Endodermal cell (in vitro differentiated cells): ENCODE results near the gene ACO1. TPM values are rescaled to one million over a fixed set of nuclear protein-coding genes. Genes with fewer than 3 reads are reported as not detected.

Source experiments
- DNase-seq: peaks from one replicate; pipeline ENCODE4 v3.0.0-alpha.2; 2017
- H3K27ac ChIP-seq: 2 replicates; pipeline ENCODE4 v1.5.1; 2013; ENCODE audit warnings: mild to moderate bottlenecking, low read depth, low read length, moderate library complexity
- H3K27me3 ChIP-seq: 2 replicates; pipeline ENCODE4 v1.6.1; 2013; ENCODE audit warnings: mild to moderate bottlenecking, low read length, moderate library complexity; ENCODE audit not compliant: insufficient read depth, control insufficient read depth, poor library complexity, severe bottlenecking
- H3K36me3 ChIP-seq: 2 replicates; pipeline ENCODE4 v1.7.0; 2013; ENCODE audit warnings: mild to moderate bottlenecking, low read length, moderate library complexity; ENCODE audit not compliant: control insufficient read depth, insufficient read depth
- H3K4me1 ChIP-seq: one replicate; pipeline ENCODE4 v1.7.0; 2013; ENCODE audit warnings: low read length; ENCODE audit not compliant: control insufficient read depth, insufficient read depth
- H3K4me3 ChIP-seq: 2 replicates; pipeline ENCODE4 v1.5.1; 2013; ENCODE audit warnings: mild to moderate bottlenecking, low read length, moderate library complexity
- H3K9ac ChIP-seq: 2 replicates; pipeline ENCODE4 v1.6.1; 2013; ENCODE audit warnings: mild to moderate bottlenecking, low read length, moderate library complexity; ENCODE audit not compliant: poor library complexity, severe bottlenecking; ENCODE audit errors: extremely low read depth
- H3K9me3 ChIP-seq: 2 replicates; pipeline ENCODE4 v1.6.1; 2013; ENCODE audit warnings: mild to moderate bottlenecking, low read length, moderate library complexity; ENCODE audit not compliant: control insufficient read depth
- H3K27ac Mint-ChIP-seq: 2 replicates; pipeline ENCODE4 v1.8.0; 2020; ENCODE audit warnings: mixed read lengths
- H3K27me3 Mint-ChIP-seq: 2 replicates; pipeline ENCODE4 v1.8.0; 2021; ENCODE audit warnings: mild to moderate bottlenecking, mixed read lengths; ENCODE audit not compliant: insufficient read depth
- H3K36me3 Mint-ChIP-seq: 2 replicates; pipeline ENCODE4 v1.8.0; 2020; ENCODE audit warnings: low read depth, mixed read lengths
- H3K4me1 Mint-ChIP-seq: 2 replicates; pipeline ENCODE4 v1.8.0; 2020; ENCODE audit warnings: mixed read lengths
- H3K4me3 Mint-ChIP-seq: 2 replicates; pipeline ENCODE4 v1.8.0; 2020; ENCODE audit warnings: mild to moderate bottlenecking, moderate library complexity, mixed read lengths
- H3K9me3 Mint-ChIP-seq: 2 replicates; pipeline ENCODE4 v1.8.0; 2020; ENCODE audit warnings: mild to moderate bottlenecking, mixed read lengths
- WGBS, 2 experiments: methylation state at CpG; one replicate each; pipeline versions ENCODE4 v1.1.5 to v1.1.7; 2013; ENCODE audit warnings: missing lambda C conversion rate in 2 of 2, mixed read lengths in 1 of 2; ENCODE audit not compliant: insufficient coverage in 1 of 2, insufficient read length in 1 of 2; 5-methylcytosine and 5-hydroxymethylcytosine counted together
- total RNA-seq, 2 donors: library from RNA; stranded (reverse); fragmentation: NEBNext Ultra II Directional in 1 of 2; extraction: Animal tissue kit (Norgen Biotek cat#: 25700) in 1 of 2; gene quantifications; 2 replicates in 1 of 2; 3 replicates in 1 of 2; pipeline ENCODE4 v1.2.1, GENCODE V29; 2021
- TF ChIP-seq, protein P1 (sequence below): fragments of 200-600 bp; sonication (generic); conservative IDR thresholded peaks from 2 replicates; pipeline ENCODE4 v1.5.0; 2021; ENCODE audit warnings: antibody characterized with exemption, mild to moderate bottlenecking

ACO1 gene
- total RNA-seq, 2 donors from 2014 or later: 33.6 to 52.8 TPM

GRCh38 chr9:32501868-32502267 lies 117.4 kb downstream of the ACO1 start:
- Histone ChIP-seq H3K4me3 (no peak overlapping the region), H3K27me3 (no peaks in the 10 kb centered on the region), H3K4me1 (no peaks in the 10 kb centered on the region), H3K36me3 (peaks cover 5% of the 10 kb centered on the region), H3K9ac (no peak overlapping the region), H3K9me3 (no peaks in the 10 kb centered on the region), H3K27ac (no peak overlapping the region)
- Mint-ChIP-seq H3K27ac (no peak overlapping the region), H3K4me3 (no peak overlapping the region), H3K9me3 (no peaks in the 10 kb centered on the region), H3K27me3 (no peaks in the 10 kb centered on the region), H3K4me1 (no peaks in the 10 kb centered on the region), H3K36me3 (peaks cover 24% of the 10 kb centered on the region)
- TF ChIP-seq, protein P1, sequence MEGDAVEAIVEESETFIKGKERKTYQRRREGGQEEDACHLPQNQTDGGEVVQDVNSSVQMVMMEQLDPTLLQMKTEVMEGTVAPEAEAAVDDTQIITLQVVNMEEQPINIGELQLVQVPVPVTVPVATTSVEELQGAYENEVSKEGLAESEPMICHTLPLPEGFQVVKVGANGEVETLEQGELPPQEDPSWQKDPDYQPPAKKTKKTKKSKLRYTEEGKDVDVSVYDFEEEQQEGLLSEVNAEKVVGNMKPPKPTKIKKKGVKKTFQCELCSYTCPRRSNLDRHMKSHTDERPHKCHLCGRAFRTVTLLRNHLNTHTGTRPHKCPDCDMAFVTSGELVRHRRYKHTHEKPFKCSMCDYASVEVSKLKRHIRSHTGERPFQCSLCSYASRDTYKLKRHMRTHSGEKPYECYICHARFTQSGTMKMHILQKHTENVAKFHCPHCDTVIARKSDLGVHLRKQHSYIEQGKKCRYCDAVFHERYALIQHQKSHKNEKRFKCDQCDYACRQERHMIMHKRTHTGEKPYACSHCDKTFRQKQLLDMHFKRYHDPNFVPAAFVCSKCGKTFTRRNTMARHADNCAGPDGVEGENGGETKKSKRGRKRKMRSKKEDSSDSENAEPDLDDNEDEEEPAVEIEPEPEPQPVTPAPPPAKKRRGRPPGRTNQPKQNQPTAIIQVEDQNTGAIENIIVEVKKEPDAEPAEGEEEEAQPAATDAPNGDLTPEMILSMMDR: no peak
- DNase-seq: no peak
- WGBS, 2 experiments: 77 to 100% methylated on average over 1 of the region's 1 CpG

GRCh38 chr9:32502464-32502863 lies 118.0 kb downstream of the ACO1 start:
- H3K27ac Mint-ChIP-seq: no peak overlapping the region
- Histone ChIP-seq H3K4me1 (no peaks in the 10 kb centered on the region), H3K9me3 (no peaks in the 10 kb centered on the region), H3K36me3 (peaks cover 5% of the 10 kb centered on the region), H3K27me3 (no peaks in the 10 kb centered on the region), H3K9ac (no peak overlapping the region), H3K27ac (no peak overlapping the region), H3K4me3 (no peak overlapping the region)
- no peak overlapping the region for H3K4me3 Mint-ChIP-seq
- H3K36me3 Mint-ChIP-seq: peaks cover 23% of the 10 kb centered on the region
- WGBS, 2 experiments: 90 to 92% methylated on average over 2 to 3 of the region's 4 CpGs
- no peaks in the 10 kb centered on the region for H3K9me3 Mint-ChIP-seq
- TF ChIP-seq, protein P1: no peak
- H3K4me1 Mint-ChIP-seq: no peaks in the 10 kb centered on the region
- DNase-seq: peak; percentile 45
- H3K27me3 Mint-ChIP-seq: no peaks in the 10 kb centered on the region

DNA sequence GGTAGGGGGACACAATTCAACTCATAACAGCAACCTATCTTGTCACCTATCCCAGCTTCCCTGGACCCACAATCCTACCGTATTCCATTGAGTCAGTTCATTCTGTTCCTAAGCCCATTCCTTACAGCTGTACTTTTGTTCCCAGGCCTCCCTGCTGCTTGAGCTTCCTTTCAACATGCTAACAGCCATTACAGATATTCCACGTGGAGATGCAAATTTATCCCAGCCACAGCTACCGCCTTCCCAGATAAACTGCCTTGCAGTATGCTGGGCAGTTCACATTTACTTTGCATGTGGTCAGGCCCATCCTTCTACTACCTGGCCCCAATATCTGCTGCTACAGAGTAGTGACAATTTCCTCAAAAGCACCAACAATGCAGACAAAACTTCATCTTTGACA lies 118.6 kb downstream of the ACO1 start:
- H3K9ac ChIP-seq: no peak overlapping the region
- WGBS, 2 experiments: 58 to 68% methylated on average over 3 of the region's 3 CpGs
- DNase-seq: peak; percentile 51
- no peaks in the 10 kb centered on the region for H3K9me3 ChIP-seq
- H3K4me1 Mint-ChIP-seq: peaks cover 3% of the 10 kb centered on the region
- no peaks in the 10 kb centered on the region for H3K27me3 ChIP-seq
- peaks cover 19% of the 10 kb centered on the region for H3K36me3 Mint-ChIP-seq
- peak overlapping the region; percentile 33 for H3K27ac Mint-ChIP-seq
- no peak overlapping the region for H3K4me3 Mint-ChIP-seq
- no peaks in the 10 kb centered on the region for H3K9me3 Mint-ChIP-seq
- TF ChIP-seq, protein P1: no peak
- no peak overlapping the region for H3K4me3 ChIP-seq
- H3K4me1 ChIP-seq: no peaks in the 10 kb centered on the region
- no peak overlapping the region for H3K27ac ChIP-seq
- H3K27me3 Mint-ChIP-seq: no peaks in the 10 kb centered on the region
- peaks cover 5% of the 10 kb centered on the region for H3K36me3 ChIP-seq

Other genes with a start within 250 kb of the ACO1 start
- gene RIGI, start 141.6 kb downstream of the ACO1 start, total RNA-seq: 10 to 100 TPM in 1 of 2 donors, 1 to 10 TPM in 1; 8.3 to 12.6 TPM
- 10 to 100 TPM; 14.0 to 18.4 TPM for gene SMIM27, start 167.7 kb downstream of the ACO1 start, total RNA-seq
- 10 to 100 TPM; 25.4 to 29.5 TPM for gene TOPORS, start 167.9 kb downstream of the ACO1 start, total RNA-seq
- 10 to 100 TPM; 48.8 to 54.9 TPM for gene NDUFB6, start 188.5 kb downstream of the ACO1 start, total RNA-seq